ACC112 (cell line): ENCODE data around the gene GRIN3B.

ENCODE experiments used
- H2AFZ ChIP-seq: fragments of 200-600 bp; sonication (generic); one replicate; pipeline ENCODE4 v1.6.0; 2017; ENCODE audit warnings: antibody characterized with exemption, low read length; ENCODE audit not compliant: unreplicated experiment
- H3K27ac ChIP-seq: fragments of 200-600 bp; sonication (generic); 2 replicates; pipeline ENCODE4 v1.5.1; 2014; ENCODE audit warnings: low read depth, mild to moderate bottlenecking, antibody characterized with exemption, low read length, moderate library complexity
- H3K27me3 ChIP-seq: fragments of 200-600 bp; sonication (generic); 2 replicates; pipeline ENCODE4 v1.6.1; 2014; ENCODE audit warnings: mild to moderate bottlenecking, antibody characterized with exemption, low read length, moderate library complexity, mixed read lengths; ENCODE audit not compliant: insufficient read depth
- H3K36me3 ChIP-seq: fragments of 200-600 bp; sonication (generic); 2 replicates; pipeline ENCODE4 v1.6.1; 2016; ENCODE audit warnings: mild to moderate bottlenecking, antibody characterized with exemption, low read length, moderate library complexity, mixed read lengths; ENCODE audit not compliant: insufficient read depth
- H3K4me1 ChIP-seq: fragments of 200-600 bp; sonication (generic); one replicate; pipeline ENCODE4 v1.6.1; 2016; ENCODE audit warnings: low read length, mixed read lengths; ENCODE audit not compliant: insufficient read depth, unreplicated experiment, control insufficient read depth
- H3K4me3 ChIP-seq: fragments of 200-600 bp; sonication (generic); 2 replicates; pipeline ENCODE4 v1.5.1; 2014; ENCODE audit warnings: mild to moderate bottlenecking, low read depth, low read length
- H3K79me2 ChIP-seq: fragments of 200-600 bp; sonication (generic); one replicate; pipeline ENCODE4 v1.6.0; 2016; ENCODE audit warnings: low read length; ENCODE audit not compliant: control insufficient read depth, unreplicated experiment, insufficient read depth

Gene GRIN3B

DNA sequence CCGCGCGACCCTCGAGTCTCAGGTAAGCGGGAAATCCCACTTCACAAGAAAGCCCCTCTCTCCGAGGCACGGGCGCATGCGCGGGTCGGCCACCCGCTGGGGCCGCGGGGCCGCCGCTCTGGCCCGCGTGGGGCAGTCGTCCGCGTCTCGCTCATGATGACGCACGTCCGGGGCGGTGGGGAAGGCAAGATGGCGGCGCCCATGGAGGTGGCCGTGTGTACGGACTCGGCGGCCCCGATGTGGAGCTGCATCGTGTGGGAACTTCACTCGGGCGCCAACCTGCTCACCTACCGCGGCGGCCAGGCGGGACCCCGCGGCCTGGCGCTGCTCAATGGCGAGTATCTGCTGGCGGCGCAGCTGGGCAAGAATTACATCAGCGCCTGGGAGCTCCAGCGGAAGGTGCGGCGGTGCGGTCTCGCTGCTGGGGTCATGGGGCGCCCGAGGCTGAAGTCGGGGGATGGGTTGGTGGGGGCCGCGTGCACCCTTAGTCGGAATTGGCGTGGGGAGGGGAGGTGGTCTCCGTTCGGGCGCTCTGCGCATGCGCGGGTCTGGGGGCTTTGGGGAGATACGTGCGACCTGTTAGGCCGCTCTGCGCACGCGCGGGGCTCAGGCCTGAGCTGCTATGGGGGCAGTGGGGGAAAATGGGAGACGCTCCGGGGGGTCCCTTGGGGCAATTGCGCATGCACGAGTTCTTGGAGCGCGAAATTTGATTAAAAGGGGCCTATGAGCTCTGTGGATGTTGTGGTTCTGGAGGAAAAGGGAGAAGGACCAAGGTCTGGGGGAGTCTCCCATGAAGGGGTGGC is 15.9 kb upstream of the GRIN3B start, which contains the start of gene WDR18:
Gene WDR18 (plus strand): TSS at position 181 of the 803 bp plus-strand sequence. CDS start 9 bp downstream, at position 190.
- Histone ChIP-seq H3K79me2 (peaks cover 13% of the 10 kb centered on the region), H3K4me1 (no peaks in the 10 kb centered on the region), H3K4me3 (peak within 1 kb of the TSS; percentile 98), H3K36me3 (no peaks in the 10 kb centered on the region), H2AFZ (peak within 1 kb of the TSS; percentile 90), H3K27me3 (no peaks in the 10 kb centered on the region), H3K27ac (peak within 1 kb of the TSS; percentile 75)

DNA sequence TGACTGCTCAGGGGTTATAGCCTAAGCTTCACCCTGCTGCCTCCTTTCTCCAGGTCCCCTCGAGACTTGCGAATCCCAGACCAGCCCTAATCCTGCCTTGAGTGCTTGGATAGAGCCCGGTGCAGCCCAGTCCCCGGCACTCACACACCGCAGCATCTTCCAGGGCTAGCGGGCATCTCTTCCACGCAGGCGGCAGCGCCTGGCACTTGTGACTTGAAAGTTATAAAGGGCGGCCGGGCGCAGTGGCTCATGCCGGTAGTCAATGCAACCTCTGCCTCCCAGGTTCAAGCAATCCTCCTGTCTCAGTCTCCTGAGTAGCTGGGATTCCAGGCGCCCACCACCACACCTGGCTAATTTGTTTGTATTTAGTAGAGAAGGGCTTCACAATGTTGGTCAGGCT is 14.1 kb upstream of the GRIN3B start:
- H3K27ac ChIP-seq: no peak overlapping the region
- no peak overlapping the region for H2AFZ ChIP-seq
- H3K4me1 ChIP-seq: no peaks in the 10 kb centered on the region
- no peak overlapping the region for H3K4me3 ChIP-seq
- H3K27me3 ChIP-seq: no peaks in the 10 kb centered on the region
- H3K36me3 ChIP-seq: peaks cover 8% of the 10 kb centered on the region; the same call in 1 of the 2 replicates
- H3K79me2 ChIP-seq: peaks cover 13% of the 10 kb centered on the region

DNA sequence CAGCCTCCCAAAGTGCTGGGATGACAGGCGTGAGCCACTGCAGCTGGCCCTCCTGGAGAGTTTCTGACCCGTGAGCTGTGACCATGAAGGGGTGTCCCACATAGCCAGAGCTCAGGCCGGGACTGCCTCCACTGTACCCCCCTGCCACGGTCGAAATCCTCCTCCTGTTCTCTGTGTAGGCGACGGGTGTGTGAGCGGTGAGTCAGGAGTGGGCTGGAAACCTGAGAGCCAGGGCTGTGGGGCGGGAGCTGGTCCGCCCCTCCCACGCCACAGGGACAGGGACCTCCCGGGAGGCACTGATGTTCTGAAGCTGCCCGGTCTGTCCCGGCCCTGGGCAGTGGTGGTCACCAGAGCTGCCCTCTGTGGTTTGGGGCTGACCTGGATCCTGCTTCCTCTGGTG is 12.1 kb upstream of the GRIN3B start:
- no peak overlapping the region for H3K27ac ChIP-seq
- peaks cover 16% of the 10 kb centered on the region; the same call in 1 of the 2 replicates for H3K36me3 ChIP-seq
- peaks cover 13% of the 10 kb centered on the region for H3K79me2 ChIP-seq
- H2AFZ ChIP-seq: no peak overlapping the region
- H3K4me3 ChIP-seq: no peak overlapping the region
- H3K4me1 ChIP-seq: no peaks in the 10 kb centered on the region
- H3K27me3 ChIP-seq: no peaks in the 10 kb centered on the region

DNA sequence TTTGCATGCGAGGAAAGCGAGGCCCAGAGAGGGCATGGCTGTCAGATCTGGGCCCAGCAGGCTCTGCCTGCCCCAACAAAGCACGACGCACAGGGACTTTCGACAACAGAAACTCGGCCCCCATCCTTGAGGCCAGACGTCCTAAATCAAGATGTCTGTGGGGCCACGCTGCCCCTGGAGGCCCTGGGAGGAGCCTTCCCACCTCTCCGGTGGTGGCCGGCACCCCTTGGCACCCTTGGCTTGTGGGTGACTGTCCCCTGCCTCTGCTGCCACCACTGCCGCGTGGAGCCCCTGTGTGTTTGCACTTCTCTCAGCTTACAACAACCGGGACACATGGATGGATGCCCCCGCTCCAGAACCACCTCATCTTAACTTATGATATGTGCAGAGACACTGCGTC is 11.7 kb upstream of the GRIN3B start:
- Histone ChIP-seq H3K36me3 (peaks cover 16% of the 10 kb centered on the region; the same call in 1 of the 2 replicates), H3K4me1 (no peaks in the 10 kb centered on the region), H3K27ac (no peak overlapping the region), H2AFZ (no peak overlapping the region), H3K4me3 (no peak overlapping the region), H3K79me2 (peaks cover 13% of the 10 kb centered on the region), H3K27me3 (no peaks in the 10 kb centered on the region)

DNA sequence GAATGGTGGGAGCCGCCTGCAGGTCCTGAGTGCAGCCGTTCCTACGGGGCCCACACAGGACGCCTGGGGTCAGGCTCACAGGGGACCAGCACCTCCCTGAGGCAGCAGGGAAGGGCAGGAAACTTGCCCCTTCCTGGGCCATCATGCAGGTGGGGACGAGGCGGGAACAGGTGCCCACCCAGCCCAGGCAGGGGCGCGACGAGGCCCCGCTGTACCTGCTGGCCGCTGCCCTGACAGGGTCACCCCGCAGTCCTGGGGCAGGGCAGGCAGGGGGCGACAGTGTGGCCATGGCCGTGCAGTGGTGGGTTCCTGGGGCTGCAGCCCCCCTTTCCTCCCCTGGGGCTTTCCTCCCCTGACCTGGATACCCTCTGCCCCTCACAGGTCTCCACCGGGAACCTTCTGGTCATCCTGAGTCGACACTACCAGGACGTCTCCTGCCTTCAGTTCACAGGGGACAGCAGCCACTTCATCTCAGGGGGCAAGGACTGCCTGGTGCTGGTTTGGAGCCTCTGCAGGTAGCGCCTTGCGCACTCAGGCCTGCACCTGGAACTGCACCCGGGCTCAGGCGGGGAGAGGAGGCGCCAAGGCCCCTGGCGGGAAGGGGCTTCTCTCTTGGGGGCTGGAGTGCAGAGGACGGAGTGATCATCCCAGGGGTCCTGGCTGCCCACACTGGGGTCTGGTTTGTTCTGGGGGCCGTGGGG is 10.7 kb upstream of the GRIN3B start:
- Histone ChIP-seq H2AFZ (no peak overlapping the region), H3K4me3 (no peak overlapping the region), H3K79me2 (peaks cover 10% of the 10 kb centered on the region), H3K36me3 (peaks cover 16% of the 10 kb centered on the region; the same call in 1 of the 2 replicates), H3K27ac (no peak overlapping the region), H3K4me1 (no peaks in the 10 kb centered on the region), H3K27me3 (no peaks in the 10 kb centered on the region)

DNA sequence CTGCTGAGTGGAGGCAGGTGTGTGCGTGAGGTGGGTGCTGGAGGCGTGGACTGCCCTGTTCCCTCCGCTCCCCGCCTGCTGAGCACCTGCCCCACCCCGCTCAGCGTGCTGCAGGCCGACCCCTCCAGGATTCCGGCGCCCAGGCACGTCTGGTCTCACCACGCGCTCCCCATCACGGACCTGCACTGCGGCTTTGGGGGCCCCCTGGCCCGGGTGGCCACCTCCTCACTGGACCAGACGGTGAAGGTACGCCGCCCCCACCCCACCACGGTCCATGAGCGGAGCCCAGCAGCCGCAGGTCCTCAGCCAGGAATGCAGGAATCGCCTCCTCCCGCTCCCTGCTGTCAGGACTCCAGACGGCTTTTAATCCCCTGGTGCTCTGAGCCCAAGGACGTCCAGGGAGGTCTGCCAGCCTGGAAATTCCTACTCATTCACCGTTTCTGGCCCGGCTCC is 10.1 kb upstream of the GRIN3B start:
- H3K4me1 ChIP-seq: no peaks in the 10 kb centered on the region
- peaks cover 4% of the 10 kb centered on the region for H3K79me2 ChIP-seq
- no peak overlapping the region for H2AFZ ChIP-seq
- no peak overlapping the region for H3K4me3 ChIP-seq
- no peaks in the 10 kb centered on the region for H3K27me3 ChIP-seq
- no peak overlapping the region for H3K27ac ChIP-seq
- H3K36me3 ChIP-seq: peaks cover 16% of the 10 kb centered on the region; the same call in 1 of the 2 replicates

DNA sequence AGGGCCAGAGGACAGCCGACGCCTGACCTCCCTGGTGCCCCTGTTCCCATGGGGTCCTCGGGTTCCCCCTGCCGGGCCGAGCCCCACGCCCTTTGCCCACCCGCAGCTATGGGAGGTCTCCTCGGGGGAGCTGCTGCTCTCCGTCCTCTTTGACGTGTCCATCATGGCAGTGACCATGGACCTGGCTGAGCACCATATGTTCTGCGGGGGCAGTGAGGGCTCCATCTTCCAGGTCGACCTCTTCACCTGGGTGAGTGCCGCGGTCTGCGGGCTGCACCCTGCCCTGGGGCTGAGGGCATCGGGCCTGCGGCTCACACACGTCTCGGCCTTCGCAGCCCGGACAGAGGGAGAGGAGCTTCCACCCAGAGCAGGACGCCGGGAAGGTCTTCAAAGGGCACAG is 9.5 kb upstream of the GRIN3B start:
- H3K4me3 ChIP-seq: no peak overlapping the region

DNA sequence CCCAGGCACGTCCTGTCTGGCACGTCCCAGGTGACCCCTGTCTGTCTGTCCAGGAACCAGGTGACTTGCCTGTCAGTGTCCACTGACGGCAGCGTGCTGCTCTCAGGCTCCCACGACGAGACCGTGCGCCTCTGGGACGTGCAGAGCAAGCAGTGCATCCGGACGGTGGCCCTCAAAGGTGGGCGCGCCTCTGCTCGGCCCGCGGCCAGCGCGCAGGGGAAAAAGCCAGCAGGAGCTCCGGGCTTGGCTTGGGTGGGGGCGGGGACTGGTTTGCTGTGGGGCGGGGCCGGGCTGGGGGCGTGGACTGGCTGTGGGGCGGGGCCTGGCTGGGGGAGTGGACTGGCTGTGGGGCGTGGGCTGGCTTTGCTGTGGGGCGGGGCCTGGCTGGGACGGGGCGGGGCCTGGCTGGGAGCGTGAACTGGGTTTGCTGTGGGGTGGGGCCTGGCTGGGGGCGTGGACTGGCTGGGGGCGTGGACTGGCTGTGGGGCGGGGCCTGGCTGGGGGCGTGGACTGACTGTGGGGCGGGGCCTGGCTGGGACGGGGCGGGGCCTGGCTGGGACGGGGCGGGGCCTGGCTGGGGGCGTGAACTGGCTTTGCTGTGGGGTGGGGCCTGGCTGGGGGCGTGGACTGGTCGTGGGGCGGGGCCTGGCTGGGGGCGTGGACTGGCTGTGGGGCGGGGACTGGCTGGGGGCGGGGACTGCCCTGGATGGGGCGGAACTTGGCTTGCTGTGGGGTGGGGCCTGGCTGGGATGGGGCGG is 8.9 kb upstream of the GRIN3B start:
- peaks cover 5% of the 10 kb centered on the region for H3K4me1 ChIP-seq
- peaks cover 16% of the 10 kb centered on the region; the same call in 1 of the 2 replicates for H3K36me3 ChIP-seq
- H2AFZ ChIP-seq: no peak overlapping the region
- no peak overlapping the region for H3K4me3 ChIP-seq
- H3K27ac ChIP-seq: no peak overlapping the region
- H3K79me2 ChIP-seq: no peaks in the 10 kb centered on the region
- no peaks in the 10 kb centered on the region for H3K27me3 ChIP-seq

More for the DNA sequence above, 9.5 kb upstream of the GRIN3B start:
- Histone ChIP-seq H3K36me3 (peaks cover 16% of the 10 kb centered on the region; the same call in 1 of the 2 replicates), H3K27me3 (no peaks in the 10 kb centered on the region), H2AFZ (no peak overlapping the region), H3K27ac (no peak overlapping the region), H3K4me1 (no peaks in the 10 kb centered on the region), H3K79me2 (no peaks in the 10 kb centered on the region)

DNA sequence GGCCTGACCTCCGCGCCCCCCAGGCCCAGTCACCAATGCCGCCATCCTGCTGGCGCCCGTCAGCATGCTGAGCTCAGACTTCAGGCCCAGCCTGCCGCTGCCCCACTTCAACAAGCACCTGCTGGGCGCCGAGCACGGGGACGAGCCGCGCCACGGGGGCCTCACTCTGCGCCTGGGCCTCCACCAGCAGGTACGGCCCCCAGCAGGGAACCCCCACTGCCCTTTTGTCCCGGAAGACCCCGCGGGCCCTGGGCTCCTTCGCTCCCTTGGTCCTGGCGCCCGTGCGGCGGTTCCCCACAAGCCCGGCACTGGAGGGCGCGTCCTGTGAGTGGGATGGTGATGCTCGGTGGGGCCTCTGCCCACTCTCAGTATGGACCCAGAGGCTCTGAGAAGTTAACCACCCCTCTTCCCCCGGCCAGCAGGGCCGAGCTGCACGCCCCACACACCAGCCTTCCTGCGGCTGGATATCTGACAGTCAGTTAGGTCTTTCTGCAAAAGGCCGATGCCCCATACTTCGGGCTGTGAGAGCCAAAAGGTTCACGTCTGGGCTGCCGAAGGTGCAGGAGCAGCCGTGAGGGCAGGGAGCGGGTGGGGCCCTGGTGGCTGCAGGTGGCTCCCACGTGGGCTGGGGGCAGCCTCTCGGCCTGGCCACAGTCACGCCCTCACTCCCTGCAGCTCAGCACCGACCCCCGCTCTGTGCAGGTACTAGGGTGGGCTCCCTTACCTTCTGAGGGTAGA is 8.1 kb upstream of the GRIN3B start:
- Histone ChIP-seq H3K27ac (no peak overlapping the region), H3K27me3 (no peaks in the 10 kb centered on the region), H3K79me2 (no peaks in the 10 kb centered on the region), H3K4me1 (peaks cover 5% of the 10 kb centered on the region), H3K4me3 (no peak overlapping the region), H3K36me3 (peaks cover 16% of the 10 kb centered on the region; the same call in 1 of the 2 replicates), H2AFZ (no peak overlapping the region)

DNA sequence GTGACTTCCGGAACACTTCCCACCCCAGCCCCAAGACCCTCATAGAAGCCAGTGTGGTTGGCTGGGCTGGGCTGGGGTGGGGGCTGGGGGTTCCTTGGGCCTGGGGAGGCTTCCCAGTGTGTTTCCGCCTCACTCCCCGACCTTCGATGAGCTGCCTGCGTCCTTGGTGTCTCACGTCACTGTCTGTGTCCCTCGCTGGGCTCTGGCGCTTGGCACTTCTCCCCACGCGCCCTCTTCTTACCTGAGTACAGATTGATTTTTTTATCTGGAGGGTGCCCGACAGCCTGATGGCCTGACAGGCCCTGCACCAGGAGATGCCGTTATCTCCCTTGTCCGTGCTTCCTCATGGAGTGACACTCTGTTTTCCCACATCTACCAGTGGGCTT is 7.6 kb upstream of the GRIN3B start:
- Histone ChIP-seq H3K4me1 (peaks cover 5% of the 10 kb centered on the region), H2AFZ (no peak overlapping the region), H3K36me3 (peaks cover 16% of the 10 kb centered on the region; the same call in 1 of the 2 replicates), H3K79me2 (no peaks in the 10 kb centered on the region), H3K27ac (no peak overlapping the region), H3K27me3 (no peaks in the 10 kb centered on the region), H3K4me3 (no peak overlapping the region)
